ENCODE results near the gene PAMR1.
"Not testable (repeated sequence)": the region's sequence is repeated elsewhere in the genome, so short reads cannot be mapped to it uniquely, and the experiment has no call there.

Gene PAMR1, protein sequence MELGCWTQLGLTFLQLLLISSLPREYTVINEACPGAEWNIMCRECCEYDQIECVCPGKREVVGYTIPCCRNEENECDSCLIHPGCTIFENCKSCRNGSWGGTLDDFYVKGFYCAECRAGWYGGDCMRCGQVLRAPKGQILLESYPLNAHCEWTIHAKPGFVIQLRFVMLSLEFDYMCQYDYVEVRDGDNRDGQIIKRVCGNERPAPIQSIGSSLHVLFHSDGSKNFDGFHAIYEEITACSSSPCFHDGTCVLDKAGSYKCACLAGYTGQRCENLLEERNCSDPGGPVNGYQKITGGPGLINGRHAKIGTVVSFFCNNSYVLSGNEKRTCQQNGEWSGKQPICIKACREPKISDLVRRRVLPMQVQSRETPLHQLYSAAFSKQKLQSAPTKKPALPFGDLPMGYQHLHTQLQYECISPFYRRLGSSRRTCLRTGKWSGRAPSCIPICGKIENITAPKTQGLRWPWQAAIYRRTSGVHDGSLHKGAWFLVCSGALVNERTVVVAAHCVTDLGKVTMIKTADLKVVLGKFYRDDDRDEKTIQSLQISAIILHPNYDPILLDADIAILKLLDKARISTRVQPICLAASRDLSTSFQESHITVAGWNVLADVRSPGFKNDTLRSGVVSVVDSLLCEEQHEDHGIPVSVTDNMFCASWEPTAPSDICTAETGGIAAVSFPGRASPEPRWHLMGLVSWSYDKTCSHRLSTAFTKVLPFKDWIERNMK

DNA sequence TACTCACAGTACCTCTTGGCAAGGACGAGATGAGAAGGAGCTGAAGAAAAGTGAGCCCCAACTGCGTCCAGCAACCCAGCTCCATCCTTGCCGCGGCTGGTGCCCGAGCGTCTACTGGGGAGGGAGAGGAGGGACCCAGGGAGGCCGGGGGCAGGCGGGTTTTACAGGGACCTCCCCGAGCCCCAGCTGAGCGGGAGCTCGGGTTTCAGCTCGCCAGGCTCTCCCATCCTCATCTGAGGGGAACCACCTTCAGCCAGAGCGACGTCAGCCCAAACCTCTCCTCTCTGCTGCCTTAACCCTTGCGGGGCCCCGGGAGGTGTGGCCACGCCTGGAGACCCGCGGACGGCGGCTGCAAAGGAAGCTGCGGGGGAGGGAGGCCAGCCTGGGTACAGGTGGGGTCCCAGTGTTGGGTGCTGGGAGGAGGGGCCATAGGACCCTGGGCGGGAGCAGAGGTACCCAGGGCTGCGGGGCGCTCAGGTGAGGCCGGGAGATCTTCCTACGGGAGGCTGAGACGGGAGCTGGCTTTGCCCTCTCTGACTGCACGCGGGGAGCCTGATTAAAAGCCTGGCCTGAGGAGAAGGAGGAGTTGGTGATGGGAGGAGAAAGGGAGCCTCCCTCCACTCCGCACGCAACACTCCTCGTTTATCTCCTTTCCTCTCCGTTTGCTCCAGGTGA lies at the start of gene PAMR1:
Gene PAMR1 (minus strand): TSS at position 116 of the 675 bp plus-strand sequence. CDS start 31 bp downstream, at position 85.
- peak; percentile 56 for DNase-seq

DNA sequence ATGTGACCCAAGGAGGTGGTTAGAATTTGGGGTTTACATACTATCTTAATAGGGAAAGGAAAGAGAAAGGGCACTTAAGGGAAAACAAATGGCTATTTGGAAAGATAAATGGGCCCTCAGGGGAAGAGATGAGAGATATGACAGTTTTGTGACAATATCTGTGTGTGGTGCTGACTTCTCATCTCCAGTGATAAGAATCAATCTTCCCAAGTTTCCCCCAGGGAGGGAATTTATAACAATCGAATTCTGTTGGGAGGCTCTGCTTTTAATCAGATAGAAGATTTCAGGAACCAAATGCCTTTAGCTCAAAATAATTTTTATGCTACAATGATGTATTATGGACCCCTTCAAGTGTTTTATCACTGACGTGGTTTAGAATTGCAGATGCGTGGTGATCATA lies 46.3 kb upstream of the PAMR1 start:
- no peak for DNase-seq

DNA sequence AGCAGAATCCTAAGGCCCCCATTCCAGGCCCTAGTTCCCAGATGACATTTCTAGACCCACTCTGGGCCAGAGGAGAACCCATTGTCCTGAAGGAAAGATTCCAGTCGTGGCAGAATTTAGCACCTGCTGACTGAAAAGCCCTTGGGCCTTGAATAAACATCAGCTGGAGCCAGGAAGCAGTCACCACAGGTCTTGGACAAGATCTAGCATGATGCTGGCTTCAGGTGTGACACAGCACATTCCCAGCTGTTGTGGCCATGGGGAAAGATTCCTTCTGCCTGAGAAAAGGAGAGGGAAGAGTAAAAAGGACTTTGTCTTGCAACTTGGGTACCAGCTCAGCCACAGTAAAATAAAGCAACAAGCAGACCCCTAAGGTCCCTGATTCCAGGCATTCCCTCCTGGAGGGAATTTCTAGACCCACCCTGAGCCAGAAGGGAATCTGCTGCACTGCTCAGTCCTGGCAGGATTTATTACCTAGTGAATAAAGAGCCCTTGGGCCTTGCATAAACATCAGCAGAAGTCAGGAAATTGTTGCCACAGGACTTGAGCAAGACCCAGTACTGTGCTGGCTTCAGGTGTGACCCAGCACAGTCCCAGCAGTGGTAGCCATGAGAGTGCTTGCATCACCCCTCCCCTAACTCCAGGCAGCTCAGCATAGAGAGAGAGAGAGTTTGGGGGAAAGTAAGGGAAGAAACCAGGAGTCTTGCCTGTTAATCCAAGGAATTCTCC lies 42.5 kb upstream of the PAMR1 start:
- DNase-seq, result no peak

DNA sequence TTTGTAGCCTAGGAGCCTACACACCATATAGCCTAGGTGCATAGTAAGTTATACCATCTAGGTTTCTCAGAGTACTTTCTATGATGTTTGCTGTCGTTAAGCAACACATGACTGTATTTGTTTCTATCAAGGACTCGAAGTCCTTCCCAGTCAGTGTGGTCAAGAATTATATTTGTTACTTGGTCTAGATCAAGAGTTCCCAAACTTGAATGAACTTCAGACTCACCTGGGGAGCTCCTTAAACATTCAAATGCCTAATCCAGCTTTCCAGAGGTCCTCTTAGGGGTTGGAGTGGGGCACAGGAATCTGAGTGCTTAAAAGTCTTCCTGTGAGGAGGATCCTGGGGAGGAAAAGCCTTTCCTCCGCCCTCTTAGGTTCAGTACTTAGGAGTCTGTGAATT lies 41.5 kb upstream of the PAMR1 start:
- no peak for DNase-seq

DNA sequence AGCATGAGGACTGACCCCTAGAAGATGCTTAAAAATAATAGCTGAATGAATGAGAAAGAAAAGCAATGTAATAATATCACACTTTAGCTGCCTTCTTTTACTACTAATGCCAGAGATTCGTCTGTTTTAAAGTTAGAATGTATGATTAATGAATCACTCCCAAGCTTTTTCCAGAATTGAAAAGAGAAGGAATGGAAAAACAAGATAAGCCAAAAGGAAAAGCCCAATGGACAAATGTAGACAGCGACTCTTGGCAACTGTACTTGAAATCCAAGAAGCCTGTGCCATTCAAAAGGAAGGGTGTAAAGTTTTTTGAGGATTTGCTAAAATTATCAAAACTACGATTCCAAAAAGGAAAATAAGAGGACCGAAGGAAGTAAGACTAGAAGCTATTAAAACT lies 40.8 kb upstream of the PAMR1 start:
- DNase-seq, result no peak

DNA sequence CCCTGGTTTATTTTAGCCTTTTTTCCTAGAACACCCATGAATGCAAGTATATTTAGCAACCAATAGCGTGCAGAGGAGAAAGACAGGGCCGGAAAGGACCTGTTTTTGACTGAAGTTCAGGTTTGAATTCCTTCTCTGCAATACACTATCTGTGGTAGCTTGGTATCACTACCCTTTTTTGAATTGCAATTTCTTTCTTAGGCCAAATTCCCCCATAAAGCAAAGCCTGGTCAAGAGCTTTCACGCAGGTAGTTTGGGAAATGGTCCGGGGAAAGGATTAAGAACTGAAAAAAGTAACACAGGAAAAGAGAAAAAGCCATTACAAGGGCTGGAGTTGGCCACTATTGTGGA lies 38.8 kb upstream of the PAMR1 start:
- no peak for DNase-seq

DNA sequence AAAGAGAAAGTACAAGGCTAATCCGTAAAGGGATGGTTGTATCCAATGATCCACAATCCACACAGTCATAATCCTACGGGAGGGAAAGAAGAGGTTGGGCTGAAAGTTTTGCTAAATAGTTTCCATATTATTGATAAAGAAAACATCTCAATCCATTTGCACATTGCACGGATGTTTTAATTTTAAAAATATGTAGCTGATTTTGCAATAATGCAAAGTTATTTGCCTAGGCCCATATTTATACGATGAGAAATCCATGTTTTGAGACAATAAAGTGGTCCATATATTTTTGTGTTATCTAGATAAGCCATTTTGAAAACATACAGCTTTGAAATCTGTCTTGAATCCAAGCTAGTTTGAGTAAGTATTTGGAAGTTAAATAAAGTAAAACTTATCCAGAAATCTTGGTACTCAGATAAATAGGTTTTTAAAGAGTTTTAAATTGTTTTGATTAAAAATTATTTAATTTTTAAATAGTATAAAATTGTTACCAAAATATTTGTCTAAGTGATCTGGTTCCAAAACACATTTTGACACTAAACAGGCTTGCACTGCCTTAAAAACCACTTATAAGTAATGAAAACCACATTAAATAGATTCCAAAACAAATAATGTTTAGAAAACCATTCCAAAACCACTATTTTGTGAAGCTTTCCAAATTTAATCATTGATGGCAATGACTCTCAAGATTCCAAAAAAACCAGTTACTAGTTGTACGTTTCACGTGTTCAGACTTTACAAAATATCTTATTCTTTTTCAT lies 38.2 kb upstream of the PAMR1 start:
- no peak for DNase-seq

DNA sequence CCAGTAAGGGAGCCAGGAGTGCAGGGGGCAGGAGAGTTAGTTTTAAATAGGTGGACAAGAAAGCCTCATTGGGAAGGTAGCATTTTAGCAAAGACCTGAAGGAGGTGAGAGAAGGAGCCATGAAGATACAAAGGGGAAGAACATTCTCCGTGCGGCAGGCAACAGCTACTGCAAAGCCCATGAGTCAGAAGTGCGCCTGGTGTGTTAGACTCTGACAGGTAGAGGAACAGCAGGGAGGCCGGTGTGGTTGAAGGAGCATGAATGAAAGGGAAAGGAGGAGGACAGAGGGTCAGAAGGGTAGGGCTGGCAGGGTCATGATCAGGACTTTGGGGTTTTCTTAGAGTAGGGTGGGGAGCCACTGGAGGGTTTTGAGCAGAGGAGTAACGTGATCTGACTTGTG lies 34.5 kb upstream of the PAMR1 start:
- no peak for DNase-seq

DNA sequence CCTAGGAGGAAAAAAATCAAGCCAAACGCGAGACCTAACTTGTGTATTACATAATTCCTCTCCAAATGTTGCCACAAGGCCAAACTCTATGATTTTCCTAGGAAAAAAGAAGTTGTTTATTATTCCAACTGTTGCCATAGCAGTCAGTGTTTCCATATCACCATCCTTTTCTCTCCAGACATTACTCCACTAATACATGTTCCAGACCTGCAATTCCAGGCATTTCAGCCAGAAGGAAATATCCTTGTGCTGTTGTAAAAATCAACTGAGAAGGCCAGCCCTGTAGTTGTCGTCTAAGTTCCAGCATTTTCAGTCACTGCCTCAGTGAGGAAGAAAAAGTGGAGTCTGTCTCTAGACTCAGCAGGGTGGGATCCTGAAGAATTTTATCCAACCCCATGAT lies 33.1 kb upstream of the PAMR1 start:
- no peak for DNase-seq

DNA sequence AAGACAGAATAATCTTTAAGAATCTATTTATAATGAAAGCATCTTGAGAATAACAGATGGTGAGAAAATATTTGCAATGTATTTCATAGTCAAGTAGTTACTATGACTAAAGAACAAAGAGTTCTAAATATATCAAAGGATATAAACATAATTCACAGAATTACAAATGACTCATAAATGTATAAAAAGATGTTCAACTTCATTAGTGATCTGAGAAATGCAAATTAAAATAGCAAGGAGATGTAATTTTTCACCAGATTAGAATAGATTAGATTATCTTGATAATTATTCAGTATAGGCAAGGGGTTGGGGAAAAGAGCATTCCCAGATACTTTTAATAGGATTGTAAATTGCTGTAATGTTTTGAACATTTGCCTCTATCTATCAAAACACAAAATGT lies 30.1 kb upstream of the PAMR1 start:
- no peak for DNase-seq

DNA sequence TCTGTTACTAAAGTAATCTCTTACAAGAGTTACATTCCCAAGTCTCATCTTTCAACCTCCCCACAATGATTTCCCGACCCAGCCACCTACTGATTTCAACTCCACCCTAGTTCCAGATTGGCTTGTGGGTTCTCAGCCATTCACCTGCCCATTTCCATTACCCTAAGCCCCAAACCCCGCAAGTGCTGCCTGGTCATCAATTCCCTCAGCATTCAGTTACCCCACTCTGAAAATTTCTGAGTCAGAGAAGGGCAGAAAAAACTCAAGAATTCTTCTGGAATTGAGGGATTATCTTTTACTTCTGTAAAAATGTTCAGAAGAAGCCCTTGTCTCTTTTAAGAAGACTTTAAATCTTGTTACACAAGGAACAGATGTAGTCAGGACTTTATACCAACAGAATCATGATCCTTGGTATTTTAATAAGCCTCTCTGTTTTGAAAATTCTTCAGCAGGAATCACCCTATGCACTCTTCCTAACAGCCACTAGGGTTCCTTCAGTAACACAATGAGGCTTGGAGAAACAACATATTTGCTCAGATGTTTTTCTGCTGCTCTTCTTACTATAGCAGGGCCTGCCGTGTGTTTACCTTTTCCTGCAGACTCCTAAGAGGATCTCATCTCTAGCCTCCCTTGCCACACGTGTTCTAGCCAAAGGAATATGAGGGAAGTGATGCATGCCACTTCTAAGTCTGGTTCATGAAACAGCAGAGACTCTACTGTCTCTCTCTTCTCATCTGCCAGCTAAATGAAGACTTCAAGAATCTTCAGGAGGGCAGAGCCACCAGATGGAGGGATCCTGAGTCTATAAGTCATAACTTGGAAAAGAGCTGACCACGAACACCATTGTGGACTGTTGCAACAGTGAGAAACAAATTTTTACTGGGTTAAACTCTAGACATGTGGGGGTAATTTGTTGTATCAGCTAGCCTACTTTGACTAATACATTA lies 29.3 kb upstream of the PAMR1 start:
- DNase-seq, result no peak

DNA sequence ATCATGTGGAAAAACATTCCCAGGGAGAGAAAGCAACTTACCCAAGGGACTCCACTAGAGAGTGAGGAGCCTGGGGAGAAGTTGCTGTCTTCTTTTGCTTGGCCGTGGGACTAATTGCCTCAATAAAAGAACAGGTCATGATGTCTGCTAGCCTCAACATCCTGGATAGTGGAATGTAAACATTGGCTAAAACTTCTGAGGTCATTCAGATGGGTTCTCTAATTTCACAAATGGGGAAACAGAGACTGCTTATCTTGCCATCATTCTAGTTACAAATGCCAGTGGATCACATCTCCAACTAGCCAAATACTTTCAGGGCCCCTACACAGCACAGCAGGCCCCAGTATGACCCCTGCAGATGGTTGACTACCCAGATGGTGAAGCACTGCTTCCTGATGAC lies 28.4 kb upstream of the PAMR1 start:
- DNase-seq, result no peak

DNA sequence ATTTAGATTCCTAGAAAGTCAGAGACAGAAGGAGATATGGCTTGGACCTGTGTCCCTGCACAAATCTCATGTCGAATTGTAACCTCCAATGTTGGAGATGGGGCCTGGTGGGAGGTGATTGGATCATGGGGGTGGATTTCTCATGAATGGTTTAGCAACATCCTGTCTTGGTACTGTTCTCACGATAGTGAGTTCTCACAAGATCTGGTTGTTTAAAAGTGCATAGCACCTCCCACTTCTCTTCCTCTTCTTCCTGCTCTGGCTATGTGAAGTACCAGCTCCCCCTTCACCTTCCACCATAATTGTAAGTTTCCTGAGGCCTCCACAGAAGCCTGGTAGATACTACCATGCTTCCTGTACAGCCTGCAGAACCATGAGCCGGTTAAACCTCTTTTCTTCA lies 27.6 kb upstream of the PAMR1 start:
- no peak for DNase-seq

DNA sequence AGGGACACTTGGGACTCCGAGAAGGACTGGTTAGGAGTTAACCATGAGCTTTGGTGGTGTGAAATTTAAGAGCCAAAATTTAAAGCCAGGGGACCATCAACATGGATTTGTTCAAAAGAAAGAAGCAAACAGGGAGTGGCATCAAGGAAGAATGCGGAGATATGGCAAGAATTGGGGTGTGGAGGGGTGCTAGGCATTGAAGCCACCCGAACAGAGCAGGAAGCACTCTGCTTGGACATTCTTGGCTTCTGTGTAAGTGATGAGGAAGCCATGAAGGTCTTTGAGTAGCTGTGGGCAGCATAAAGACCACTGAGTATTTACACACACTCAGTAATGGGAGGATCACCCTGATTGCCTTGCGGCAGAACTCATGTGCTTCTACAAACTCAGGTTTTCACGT lies 27.2 kb upstream of the PAMR1 start:
- DNase-seq, result no peak

DNA sequence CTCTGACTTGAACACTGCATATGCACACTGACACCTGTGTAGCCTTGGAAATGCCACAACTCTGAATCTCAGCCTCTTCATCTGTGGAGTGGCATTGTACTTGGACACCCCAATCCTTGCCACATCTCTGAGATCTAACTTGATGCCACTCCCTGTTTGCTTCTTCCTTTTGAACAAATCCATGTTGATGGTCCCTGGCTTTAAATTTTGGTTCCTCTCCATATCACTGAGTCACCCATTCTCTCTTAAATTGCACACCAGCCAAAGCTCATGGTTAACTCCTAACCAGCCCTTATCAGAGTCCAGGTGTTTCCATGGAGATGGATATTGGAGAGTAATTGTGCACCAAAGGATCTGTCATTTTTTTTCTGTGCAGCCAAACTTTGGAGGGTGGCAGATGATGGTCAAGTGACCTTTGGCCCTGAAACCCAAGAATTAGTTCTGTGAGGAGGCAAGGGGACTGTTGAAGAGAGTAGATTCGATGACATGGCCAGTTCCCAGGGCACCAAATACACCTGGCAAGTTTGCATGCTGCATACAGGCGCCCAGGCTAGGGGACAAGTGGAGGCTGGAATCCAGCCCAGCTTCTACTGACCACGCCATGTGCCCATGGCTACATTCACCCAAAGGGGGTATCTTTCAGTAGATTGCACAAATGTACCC lies 25.1 kb upstream of the PAMR1 start:
- DNase-seq, result no peak

DNA sequence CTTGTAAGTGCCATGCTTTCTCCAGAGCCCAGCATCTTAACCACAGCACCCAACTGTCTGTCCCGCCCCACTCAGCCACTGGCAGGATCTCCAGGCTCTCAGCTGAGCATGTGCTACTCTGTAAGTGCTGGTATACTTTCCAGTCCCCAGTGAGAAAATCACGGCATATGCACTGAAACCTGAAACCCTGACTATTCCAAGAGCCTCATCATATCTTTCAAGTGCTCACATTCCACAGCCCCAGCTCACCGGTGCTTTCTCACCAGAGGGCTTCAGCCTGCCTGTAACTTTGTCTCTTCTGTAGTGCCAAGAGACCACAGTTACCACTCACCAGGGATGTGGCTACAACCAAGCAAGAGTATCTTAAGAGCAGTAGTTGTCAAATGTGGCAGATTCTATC lies 24.4 kb upstream of the PAMR1 start:
- DNase-seq, result peak; percentile 29

DNA sequence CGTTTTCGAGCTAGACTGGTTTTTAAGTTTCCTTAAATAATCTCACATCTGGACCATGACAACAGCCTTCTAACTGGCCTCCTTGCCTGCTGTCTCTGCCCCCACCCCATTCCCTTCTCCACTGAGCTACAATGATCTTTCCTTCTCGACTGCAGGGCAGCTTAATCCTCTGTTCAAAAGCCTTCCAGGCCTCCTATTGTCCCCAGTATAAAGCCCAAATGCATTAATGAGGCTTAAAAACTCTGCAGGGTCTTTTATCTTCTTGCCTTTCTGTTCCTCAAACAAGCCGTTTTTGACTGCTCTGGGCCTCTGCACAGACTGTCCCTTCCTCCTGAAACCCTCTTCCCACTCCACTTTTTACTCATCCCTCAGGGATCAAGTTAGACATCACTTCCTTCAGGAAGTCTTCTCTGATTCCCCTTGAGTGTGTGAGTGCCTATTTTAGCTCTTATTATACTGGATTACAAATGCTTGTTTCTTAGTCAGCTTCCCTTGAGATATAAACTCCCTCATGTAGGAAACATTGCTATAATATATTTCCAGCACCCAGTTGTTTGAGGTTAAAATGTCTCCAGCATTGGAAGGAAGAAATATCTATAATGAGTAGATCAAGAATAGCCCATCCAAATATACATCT lies 23.6 kb upstream of the PAMR1 start:
- peak; percentile 45 for DNase-seq

DNA sequence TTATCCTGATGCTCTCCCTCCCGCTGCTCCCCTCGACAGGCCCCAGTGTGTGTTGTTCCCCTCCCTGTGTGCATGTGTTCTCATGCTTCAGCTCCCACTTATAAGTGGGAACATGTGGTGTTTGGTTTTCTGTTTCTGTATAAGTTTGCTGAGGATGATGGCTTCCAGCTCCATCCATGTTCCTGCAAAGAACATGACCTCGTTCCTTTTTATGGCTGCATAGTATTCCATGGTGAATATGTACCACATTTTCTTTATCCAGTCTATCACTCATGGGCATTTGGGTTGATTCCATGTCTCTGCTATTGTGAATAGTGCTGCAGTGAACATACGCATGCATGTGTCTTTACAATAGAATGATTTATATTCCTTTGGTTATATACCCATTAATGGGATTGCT lies 22.6 kb upstream of the PAMR1 start:
- not testable (repeated sequence) for DNase-seq

DNA sequence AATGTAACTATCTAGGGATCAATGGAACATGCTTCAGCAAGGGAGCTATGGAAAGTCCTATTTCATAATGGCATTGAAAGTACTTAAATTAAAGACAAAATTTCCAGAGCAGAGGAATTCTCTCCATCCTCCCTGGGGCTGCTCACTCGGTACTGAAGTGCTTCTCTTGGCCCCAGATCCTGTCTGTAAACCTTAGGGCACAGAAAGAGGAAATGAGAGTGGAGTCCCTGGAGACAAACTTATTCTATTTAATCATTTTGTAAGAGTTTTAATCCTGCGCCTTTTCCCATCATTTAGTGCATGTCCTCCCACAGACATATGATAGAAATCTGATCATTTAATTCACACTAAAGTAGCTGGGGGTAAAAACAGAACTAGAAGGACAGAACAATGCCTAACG lies 20.9 kb upstream of the PAMR1 start:
- no peak for DNase-seq

DNA sequence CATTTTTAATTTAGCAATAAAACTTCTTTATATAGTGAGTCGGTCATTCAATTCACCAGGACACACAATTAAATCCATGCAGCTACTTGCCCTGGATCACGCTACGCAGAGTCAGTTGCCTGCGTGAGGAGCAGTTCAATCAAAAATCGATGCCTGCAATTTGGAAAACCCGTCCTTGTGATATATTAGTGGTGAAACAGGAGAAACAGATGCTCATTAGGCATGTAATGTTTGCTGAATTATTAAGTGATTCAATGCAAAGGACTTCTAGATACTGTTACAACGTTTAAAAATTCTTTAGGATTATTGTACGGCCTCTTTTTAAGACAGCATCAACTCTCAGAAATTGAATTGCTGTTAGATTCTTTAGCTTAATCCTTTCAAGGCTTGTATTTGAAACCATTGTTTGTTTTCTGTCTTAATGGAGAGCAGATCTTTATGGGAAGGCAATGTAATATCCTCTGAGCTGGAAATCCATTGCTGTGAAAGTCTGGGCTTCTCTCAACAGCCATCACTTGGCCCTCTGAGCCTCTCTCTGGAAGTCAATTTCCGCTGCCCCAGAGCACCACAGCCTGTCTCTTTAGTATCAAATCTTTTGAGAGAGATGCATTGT lies 20.1 kb upstream of the PAMR1 start:
- no peak for DNase-seq
